Smooth muscle cell (in vitro differentiated cells): ENCODE data around the gene HCN1. TPM values are rescaled to one million over a fixed set of nuclear protein-coding genes. Genes with fewer than 3 reads are reported as not detected.

Experiments
- DNase-seq: peaks from one replicate; lab custom pipeline; 2025; ENCODE audit not compliant: unreplicated experiment; lab: John Stamatoyannopoulos, UW
- H2AFZ ChIP-seq: fragments of 200-600 bp; sonication (generic); 2 replicates; pipeline ENCODE4 v1.6.0; 2016; ENCODE audit warnings: antibody characterized with exemption, low read depth, mild to moderate bottlenecking
- H3F3A ChIP-seq: fragments of 200-600 bp; sonication (generic); 2 replicates; pipeline ENCODE4 v1.6.0; 2017; ENCODE audit warnings: antibody characterized with exemption, low read depth
- H3K27ac ChIP-seq: fragments of 200-600 bp; sonication (generic); 2 replicates; pipeline ENCODE4 v1.5.1; 2016; ENCODE audit warnings: low read depth, mild to moderate bottlenecking
- H3K27me3 ChIP-seq: fragments of 200-600 bp; sonication (generic); 2 replicates; pipeline ENCODE4 v1.6.1; 2016; ENCODE audit warnings: low read depth, mild to moderate bottlenecking
- H3K36me3 ChIP-seq: fragments of 200-600 bp; sonication (generic); 2 replicates; pipeline ENCODE4 v1.5.1; 2016; ENCODE audit warnings: low read depth
- H3K4me1 ChIP-seq: fragments of 200-600 bp; sonication (generic); 2 replicates; pipeline ENCODE4 v1.5.1; 2016; ENCODE audit warnings: low read depth
- H3K4me2 ChIP-seq: fragments of 200-600 bp; sonication (generic); 2 replicates; pipeline ENCODE4 v1.6.0; 2016; ENCODE audit warnings: mild to moderate bottlenecking
- H3K4me3 ChIP-seq: fragments of 200-600 bp; sonication (generic); 2 replicates; pipeline ENCODE4 v1.5.1; 2016; ENCODE audit warnings: mild to moderate bottlenecking
- H3K79me2 ChIP-seq: fragments of 200-600 bp; sonication (generic); 2 replicates; pipeline ENCODE4 v1.6.0; 2016; ENCODE audit warnings: low read depth, mild to moderate bottlenecking
- H3K9ac ChIP-seq: fragments of 200-600 bp; sonication (generic); 2 replicates; pipeline ENCODE4 v1.6.0; 2016; ENCODE audit warnings: low read depth
- H3K9me3 ChIP-seq: fragments of 200-600 bp; sonication (generic); replicated peaks from 2 replicates; pipeline ENCODE4 v1.5.1; 2016; ENCODE audit warnings: low read depth
- H4K20me1 ChIP-seq: fragments of 200-600 bp; sonication (generic); 2 replicates; pipeline ENCODE4 v1.6.0; 2016; ENCODE audit warnings: low read depth
- CTCF ChIP-seq: fragments of 200-600 bp; sonication (generic); IDR thresholded peaks from 2 replicates; pipeline ENCODE4 v1.5.1; 2017; ENCODE audit warnings: borderline replicate concordance, mild to moderate bottlenecking, antibody characterized with exemption; ENCODE audit not compliant: insufficient read depth, poor library complexity, severe bottlenecking
- WGBS: methylation state at CpG from one replicate; pipeline ENCODE4 v1.1.7; 2016; ENCODE audit warnings: low lambda C conversion rate; 5-methylcytosine and 5-hydroxymethylcytosine counted together
- polyA plus RNA-seq: library from polyadenylated mRNA; unstranded; fragments of >200 nt; fragmentation: Nextera tagmentation; extraction: Ambion mirVana; gene quantifications from 2 replicates; pipeline ENCODE4 v1.2.1, GENCODE V29; 2016
- total RNA-seq: library from RNA; depleted of rRNA; stranded (reverse); fragments of >200 nt; gene quantifications from 2 replicates; pipeline ENCODE4 v1.2.3, GENCODE V29; 2014

The HCN1 gene
- total and polyA plus RNA-seq, 2 experiments from 2014 or later = not detected

DNA sequence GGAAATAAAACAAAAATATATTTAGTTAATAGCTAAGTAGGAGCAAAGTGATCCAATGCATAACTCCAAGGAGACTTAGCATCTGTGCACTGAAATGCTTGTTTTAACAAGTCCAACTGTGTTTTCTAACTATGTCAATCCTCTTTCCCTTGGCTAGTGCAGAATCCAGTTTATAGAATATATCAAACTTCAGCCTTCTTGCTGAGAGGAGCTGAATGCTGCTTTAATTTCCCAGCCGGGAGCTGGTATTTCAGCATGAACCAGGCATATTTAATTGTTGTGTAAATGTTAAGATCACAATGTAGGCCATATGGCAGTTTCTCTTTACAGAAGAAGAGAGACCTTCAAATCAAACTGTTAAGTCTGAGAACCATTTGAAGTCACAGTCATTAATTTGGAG, 411.7 kb downstream of the HCN1 start:
- Histone ChIP-seq H3K27ac (no peak overlapping the region), H3K4me2 (no peak overlapping the region), H3F3A (no peaks in the 10 kb centered on the region), H3K79me2 (no peaks in the 10 kb centered on the region), H3K4me1 (no peaks in the 10 kb centered on the region), H3K27me3 (no peaks in the 10 kb centered on the region), H4K20me1 (no peaks in the 10 kb centered on the region), H3K36me3 (no peaks in the 10 kb centered on the region), H3K4me3 (no peak overlapping the region), H3K9me3 (no peaks in the 10 kb centered on the region), H3K9ac (no peak overlapping the region), H2AFZ (no peak overlapping the region)
- WGBS = 88% methylated on average over 1 of the region's 1 CpG
- no peak for TF ChIP-seq CTCF
- no peak for DNase-seq

- Histone ChIP-seq H2AFZ (no peak overlapping the region), H3K27ac (no peak overlapping the region), H3K36me3 (no peaks in the 10 kb centered on the region), H3K9me3 (no peaks in the 10 kb centered on the region), H3K4me3 (no peak overlapping the region), H3K4me2 (no peak overlapping the region), H3K79me2 (no peaks in the 10 kb centered on the region), H4K20me1 (no peaks in the 10 kb centered on the region), H3K27me3 (no peaks in the 10 kb centered on the region), H3K9ac (no peak overlapping the region), H3K4me1 (no peaks in the 10 kb centered on the region), H3F3A (no peaks in the 10 kb centered on the region)
- 69% methylated on average over 2 of the region's 2 CpGs for WGBS
- DNase-seq = no peak
- TF ChIP-seq CTCF = no peak
These were observed 415.1 kb downstream of the HCN1 start for GRCh38 chr5:45281081-45281480.

GRCh38 chr5:45279109-45279508, 417.1 kb downstream of the HCN1 start:
- no peak for DNase-seq
- Histone ChIP-seq H3K9me3 (no peaks in the 10 kb centered on the region), H3K79me2 (no peaks in the 10 kb centered on the region), H3K27me3 (no peaks in the 10 kb centered on the region), H3K4me3 (no peak overlapping the region), H3K4me1 (no peaks in the 10 kb centered on the region), H3K4me2 (no peak overlapping the region), H3K9ac (no peak overlapping the region), H2AFZ (no peak overlapping the region), H3K27ac (no peak overlapping the region), H3K36me3 (no peaks in the 10 kb centered on the region), H3F3A (no peaks in the 10 kb centered on the region), H4K20me1 (no peaks in the 10 kb centered on the region)
- TF ChIP-seq CTCF = no peak
- 17% methylated on average over 1 of the region's 1 CpG for WGBS

DNA sequence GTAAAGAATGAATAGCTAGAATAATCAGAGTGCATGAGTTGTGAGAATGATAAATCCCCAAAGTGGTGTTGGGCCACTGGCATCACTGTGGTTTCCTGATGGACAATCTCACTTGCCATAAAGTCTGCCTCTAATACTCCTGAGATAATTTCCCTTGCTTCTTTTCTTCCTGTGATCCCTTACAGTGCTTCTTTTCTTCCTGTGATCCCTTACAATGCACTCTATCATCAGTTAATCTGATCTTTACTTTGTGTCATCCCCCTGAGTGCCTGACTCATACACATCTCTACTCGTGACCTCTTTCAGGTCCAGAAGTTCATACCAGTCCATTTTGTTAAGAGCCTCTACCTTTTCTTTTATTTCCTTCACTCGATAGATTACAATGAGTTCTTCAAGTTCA, 418.3 kb downstream of the HCN1 start:
- Histone ChIP-seq H3K4me1 (no peaks in the 10 kb centered on the region), H3K4me2 (no peak overlapping the region), H4K20me1 (no peaks in the 10 kb centered on the region), H3K27me3 (no peaks in the 10 kb centered on the region), H3K9me3 (no peaks in the 10 kb centered on the region), H2AFZ (no peak overlapping the region), H3K79me2 (no peaks in the 10 kb centered on the region), H3K9ac (no peak overlapping the region), H3K27ac (no peak overlapping the region), H3K4me3 (no peak overlapping the region), H3K36me3 (no peaks in the 10 kb centered on the region), H3F3A (no peaks in the 10 kb centered on the region)
- no peak for DNase-seq
- no peak for TF ChIP-seq CTCF
- 57% methylated on average over 2 of the region's 2 CpGs for WGBS
